Peyer's patch (tissue), 4 donors: ENCODE results near the gene ITGA11. TPM values are rescaled to one million over a fixed set of nuclear protein-coding genes. Genes with fewer than 3 reads are reported as not detected.
"Not testable (repeated sequence)": the region's sequence is repeated elsewhere in the genome, so short reads cannot be mapped to it uniquely, and the experiment has no call there.

Experiments
- DNase-seq, 3 donors: peaks; one replicate each; pipeline ENCODE4 v3.0.0-alpha.2; 2017 to 2019
- H3K27ac ChIP-seq, 4 donors: fragments of 200-600 bp; sonication (generic); one replicate each; pipeline ENCODE4 v1.5.1; 2016 to 2019
- H3K27me3 ChIP-seq, 2 donors: fragments of 200-600 bp; sonication (generic); one replicate each; pipeline ENCODE4 v1.5.1; 2019
- H3K36me3 ChIP-seq, 3 donors: fragments of 200-600 bp; sonication (generic); one replicate each; pipeline ENCODE4 v1.5.1; 2016 to 2019
- H3K4me1 ChIP-seq, 4 donors: fragments of 200-600 bp; sonication (generic); one replicate each; pipeline ENCODE4 v1.5.1; 2016 to 2019
- H3K4me3 ChIP-seq, 4 donors: fragments of 200-600 bp; sonication (generic); 1 replicate in 3 of 4; 2 replicates in 1 of 4; pipeline ENCODE4 v1.5.1; 2016 to 2019; ENCODE audit warnings: mild to moderate bottlenecking in 1 of 4
- H3K9me3 ChIP-seq, 4 donors: fragments of 200-600 bp; sonication (generic); one replicate each; pipeline ENCODE4 v1.5.1; 2016 to 2019; ENCODE audit warnings: mild to moderate bottlenecking in 1 of 4
- POLR2A ChIP-seq, 2 donors: fragments of 450-650 bp; IDR thresholded peaks; one replicate each; pipeline ENCODE4 v1.5.1; 2017; ENCODE audit warnings: antibody characterized with exemption in 2 of 2, mild to moderate bottlenecking in 2 of 2, moderate library complexity in 2 of 2
- total RNA-seq, 4 donors: library from RNA; depleted of rRNA; stranded (reverse); fragments of >200 nt; gene quantifications; one replicate each; pipeline ENCODE4 v1.1.0, GENCODE V29; 2016
- TF ChIP-seq, protein P1 (sequence below), 6 experiments: fragments of 450-650 bp in 4 of 6; fragments of 200-600 bp in 2 of 6; sonication (generic) in 1 of 6; IDR thresholded peaks; one replicate each; pipeline ENCODE4 v1.5.1; 2017 to 2019; ENCODE audit warnings: antibody characterized with exemption in 6 of 6, mild to moderate bottlenecking in 3 of 6, moderate library complexity in 1 of 6

Gene ITGA11
- total RNA-seq, 4 donors from 2014 or later: 0.88 to 24.8 (median 2.6) TPM

DNA sequence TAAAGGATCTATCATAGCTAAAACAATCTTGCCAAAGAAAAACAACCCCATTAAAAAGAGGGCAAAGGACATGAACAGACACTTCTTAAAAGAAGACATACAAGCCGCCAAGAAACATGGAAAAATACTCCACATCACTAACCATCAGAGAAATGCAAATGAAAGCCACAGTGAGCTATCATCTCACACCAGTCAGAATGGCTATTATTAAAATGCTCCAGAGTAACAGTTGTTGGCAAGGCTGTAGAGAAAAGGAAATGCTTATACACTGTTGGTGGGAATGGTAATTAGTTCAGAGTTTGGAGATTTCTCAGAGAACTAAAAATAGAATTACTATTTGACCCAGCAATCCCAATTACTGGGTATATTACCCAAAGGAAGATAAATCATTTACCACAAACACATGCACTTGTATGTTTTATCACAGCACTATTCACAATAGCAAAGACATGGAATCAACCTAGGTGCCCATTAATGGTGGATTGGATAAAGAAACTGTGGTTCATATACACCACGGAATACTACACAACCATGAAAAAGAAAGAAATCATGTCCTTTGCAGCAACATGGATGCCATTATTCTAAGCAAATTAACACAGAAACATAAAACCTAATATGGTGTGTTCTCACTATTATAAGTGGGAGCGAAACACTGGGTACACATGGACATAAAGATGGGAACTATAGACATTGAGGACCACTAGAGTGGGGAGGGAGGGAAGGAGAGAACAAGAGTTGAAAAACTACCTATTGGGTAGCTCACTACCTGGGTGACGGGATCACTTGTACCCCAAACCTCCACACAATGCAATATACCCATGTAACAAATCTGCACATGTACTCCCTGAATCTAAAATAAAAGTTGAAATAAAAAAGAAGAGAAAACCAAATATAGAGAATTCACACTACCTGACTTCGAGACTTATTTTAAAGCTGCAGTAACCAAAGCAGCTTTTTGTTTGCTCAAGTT is 32.6 kb downstream of the ITGA11 start:
- no peak overlapping the region for H3K27ac ChIP-seq

DNA sequence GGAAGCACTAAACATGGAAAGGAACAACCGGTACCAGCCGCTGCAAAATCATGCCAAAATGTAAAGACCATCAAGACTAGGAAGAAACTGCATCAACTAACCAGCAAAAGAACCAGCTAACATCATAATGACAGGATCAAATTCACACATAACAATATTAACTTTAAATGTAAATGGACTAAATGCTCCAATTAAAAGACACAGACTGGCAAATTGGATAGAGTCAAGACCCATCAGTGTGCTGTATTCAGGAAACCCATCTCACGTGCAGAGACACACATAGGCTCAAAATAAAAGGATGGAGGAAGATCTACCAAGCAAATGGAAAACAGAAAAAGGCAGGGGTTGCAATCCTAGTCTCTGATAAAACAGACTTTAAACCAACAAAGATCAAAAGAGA is 34.0 kb downstream of the ITGA11 start:
- not testable (repeated sequence) for H3K4me3 ChIP-seq, H3K27me3 ChIP-seq, H3K36me3 ChIP-seq, H3K4me1 ChIP-seq, DNase-seq, H3K9me3 ChIP-seq, H3K27ac ChIP-seq

More for the DNA sequence above, 32.6 kb downstream of the ITGA11 start:
- H3K4me1 ChIP-seq: no peaks in the 10 kb centered on the region
- H3K9me3 ChIP-seq: no peaks in the 10 kb centered on the region
- TF ChIP-seq POLR2A (IDR thresholded peaks at IDR 0.05): no peak
- TF ChIP-seq, protein P1, sequence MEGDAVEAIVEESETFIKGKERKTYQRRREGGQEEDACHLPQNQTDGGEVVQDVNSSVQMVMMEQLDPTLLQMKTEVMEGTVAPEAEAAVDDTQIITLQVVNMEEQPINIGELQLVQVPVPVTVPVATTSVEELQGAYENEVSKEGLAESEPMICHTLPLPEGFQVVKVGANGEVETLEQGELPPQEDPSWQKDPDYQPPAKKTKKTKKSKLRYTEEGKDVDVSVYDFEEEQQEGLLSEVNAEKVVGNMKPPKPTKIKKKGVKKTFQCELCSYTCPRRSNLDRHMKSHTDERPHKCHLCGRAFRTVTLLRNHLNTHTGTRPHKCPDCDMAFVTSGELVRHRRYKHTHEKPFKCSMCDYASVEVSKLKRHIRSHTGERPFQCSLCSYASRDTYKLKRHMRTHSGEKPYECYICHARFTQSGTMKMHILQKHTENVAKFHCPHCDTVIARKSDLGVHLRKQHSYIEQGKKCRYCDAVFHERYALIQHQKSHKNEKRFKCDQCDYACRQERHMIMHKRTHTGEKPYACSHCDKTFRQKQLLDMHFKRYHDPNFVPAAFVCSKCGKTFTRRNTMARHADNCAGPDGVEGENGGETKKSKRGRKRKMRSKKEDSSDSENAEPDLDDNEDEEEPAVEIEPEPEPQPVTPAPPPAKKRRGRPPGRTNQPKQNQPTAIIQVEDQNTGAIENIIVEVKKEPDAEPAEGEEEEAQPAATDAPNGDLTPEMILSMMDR (IDR thresholded peaks at IDR 0.05): no peak
- H3K36me3 ChIP-seq: no peaks in the 10 kb centered on the region
- H3K27me3 ChIP-seq: no peaks in the 10 kb centered on the region
- no peak overlapping the region for H3K4me3 ChIP-seq
- no peak for DNase-seq

DNA sequence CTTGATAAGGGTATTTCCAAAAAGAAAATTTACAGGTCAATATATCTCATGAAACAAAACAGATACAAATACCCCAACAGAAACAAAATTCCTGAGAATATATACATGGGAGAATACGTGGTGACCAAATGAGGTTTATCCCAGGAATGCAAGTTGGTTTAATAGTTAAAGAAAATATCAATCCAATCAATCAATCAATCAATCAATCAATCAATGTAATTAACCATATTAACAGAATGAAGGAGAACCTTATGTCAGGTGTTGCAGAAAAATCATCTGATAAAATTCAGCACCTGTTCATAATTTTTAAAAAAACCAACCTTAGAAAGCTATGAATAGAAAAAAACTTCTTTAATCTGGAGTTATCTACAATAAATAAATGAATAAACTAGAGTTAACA is 35.9 kb downstream of the ITGA11 start:
- Histone ChIP-seq H3K4me1 (no peaks in the 10 kb centered on the region), H3K36me3 (no peaks in the 10 kb centered on the region), H3K4me3 (no peak overlapping the region), H3K27me3 (no peaks in the 10 kb centered on the region), H3K9me3 (no peaks in the 10 kb centered on the region), H3K27ac (no peak overlapping the region)
- TF ChIP-seq POLR2A (IDR thresholded peaks at IDR 0.05): no peak
- TF ChIP-seq, protein P1 (IDR thresholded peaks at IDR 0.05): no peak
- no peak for DNase-seq

DNA sequence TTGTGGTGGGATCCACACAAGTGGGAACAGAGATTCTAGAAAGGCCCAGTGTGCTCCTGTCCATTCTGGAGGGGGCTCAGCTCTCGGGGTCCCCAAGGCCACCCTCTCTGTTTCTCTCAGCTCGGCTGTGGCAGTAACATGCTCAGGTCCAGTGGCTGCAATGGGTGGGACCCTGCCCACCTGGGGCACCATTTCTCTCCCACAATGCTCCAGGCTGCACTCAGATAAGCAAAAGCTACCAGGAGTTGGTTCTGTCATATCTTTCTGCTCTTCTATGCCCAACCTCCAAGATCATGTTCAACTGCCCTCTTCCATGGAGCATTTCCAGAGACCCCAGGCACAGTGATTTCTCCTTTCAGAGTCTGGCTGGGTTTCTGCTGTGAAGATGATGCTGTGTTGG is 40.8 kb downstream of the ITGA11 start:
- H3K9me3 ChIP-seq: no peaks in the 10 kb centered on the region
- peak in 1 of 3 donors; percentile 7 for DNase-seq
- H3K36me3 ChIP-seq: no peaks in the 10 kb centered on the region
- H3K4me3 ChIP-seq: no peak overlapping the region
- no peaks in the 10 kb centered on the region for H3K27me3 ChIP-seq
- H3K4me1 ChIP-seq: no peaks in the 10 kb centered on the region
- H3K27ac ChIP-seq: no peak overlapping the region
- TF ChIP-seq POLR2A (IDR thresholded peaks at IDR 0.05): no peak
- TF ChIP-seq, protein P1 (IDR thresholded peaks at IDR 0.05): no peak

DNA sequence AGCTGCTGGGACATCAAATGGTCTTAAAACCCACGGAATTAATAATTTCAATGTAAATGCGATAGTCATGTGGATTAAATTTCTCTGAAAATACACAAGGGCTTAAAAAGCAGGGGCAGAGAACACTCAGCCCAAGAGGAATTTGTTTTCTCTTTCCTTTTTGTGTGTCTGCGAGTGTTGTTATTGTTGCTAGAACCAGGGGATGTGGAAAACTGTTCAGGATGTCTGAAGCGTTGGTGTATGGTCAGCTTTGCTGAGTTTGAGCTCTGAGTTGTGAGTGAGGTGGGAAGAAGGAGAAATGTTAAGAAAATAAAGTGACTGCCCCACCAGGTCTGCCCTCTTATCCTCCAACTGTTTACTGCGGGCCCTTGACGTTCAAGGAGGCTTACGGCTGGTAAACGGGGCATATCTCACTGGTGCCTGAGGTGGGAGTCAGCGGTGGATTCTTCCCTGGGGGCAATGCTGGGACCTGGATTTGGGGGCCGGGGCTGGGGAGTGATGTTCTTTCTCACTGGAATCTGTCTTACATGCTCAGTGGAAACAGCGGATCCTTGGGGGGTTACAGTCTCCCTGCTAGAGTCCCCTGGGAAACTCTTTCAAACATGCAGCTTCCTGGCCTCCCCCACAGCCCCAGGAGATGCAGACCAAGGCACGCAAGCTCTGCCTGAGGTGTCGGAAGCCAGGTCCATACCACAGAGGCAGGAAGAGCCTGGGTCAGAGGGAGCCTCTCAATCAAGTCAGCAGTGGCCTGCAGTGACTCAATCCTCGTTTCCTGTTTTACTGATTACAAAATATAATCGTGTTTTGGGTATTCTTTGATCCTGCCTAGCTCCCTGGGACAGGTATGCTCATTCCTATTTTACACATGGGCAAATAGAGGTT is 41.8 kb downstream of the ITGA11 start:
- Histone ChIP-seq H3K36me3 (no peaks in the 10 kb centered on the region), H3K27me3 (no peaks in the 10 kb centered on the region), H3K4me1 (no peaks in the 10 kb centered on the region), H3K4me3 (no peak overlapping the region), H3K27ac (no peak overlapping the region), H3K9me3 (no peaks in the 10 kb centered on the region)
- DNase-seq: peak in 1 of 3 donors; percentile 21
- TF ChIP-seq POLR2A (IDR thresholded peaks at IDR 0.05): no peak

DNA sequence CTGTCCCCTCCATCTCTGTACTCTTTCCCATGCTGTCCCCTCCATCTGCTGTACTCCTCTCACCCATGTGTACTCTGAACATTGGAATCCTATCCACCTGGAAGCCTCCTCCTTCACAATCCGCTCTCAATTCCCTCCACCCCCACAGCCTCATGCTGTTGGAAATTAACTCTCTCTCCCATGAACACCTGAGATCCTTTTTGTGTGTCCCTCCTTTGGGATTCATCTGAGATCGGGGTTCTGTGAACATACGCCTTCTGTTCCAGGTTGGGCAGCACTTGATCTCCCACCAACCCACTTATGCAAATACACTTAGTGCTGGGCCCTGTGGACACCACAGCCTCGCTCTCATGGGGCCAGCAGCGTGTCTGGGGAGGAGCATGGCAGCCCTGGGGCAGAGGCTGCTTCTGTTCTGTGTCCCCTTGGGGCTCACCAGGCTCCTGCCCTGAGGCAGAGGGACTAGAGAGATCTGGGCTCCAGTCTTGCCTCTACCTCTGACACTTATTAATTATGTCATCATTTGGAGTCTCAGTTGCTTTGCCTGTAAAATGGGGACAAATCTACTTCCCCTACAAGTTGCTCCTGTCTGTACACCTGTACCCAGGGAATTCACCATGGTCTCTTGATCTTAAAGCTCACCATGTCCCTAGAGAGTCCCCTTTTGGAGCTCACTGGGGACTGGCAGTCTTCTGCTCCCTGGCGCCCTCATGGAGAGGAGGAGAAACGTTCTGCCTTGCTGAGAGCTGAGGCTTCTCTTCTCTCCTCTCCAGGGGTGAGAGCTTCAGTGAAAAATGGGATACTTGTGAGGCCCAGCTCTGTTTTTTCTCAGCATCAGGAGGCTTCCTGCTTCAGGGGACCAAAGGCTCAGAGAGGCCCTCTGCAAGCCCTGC is 42.7 kb downstream of the ITGA11 start:
- Histone ChIP-seq H3K9me3 (no peaks in the 10 kb centered on the region), H3K4me3 (no peak overlapping the region), H3K4me1 (no peaks in the 10 kb centered on the region), H3K27ac (no peak overlapping the region), H3K27me3 (no peaks in the 10 kb centered on the region), H3K36me3 (no peaks in the 10 kb centered on the region)
- peak in 1 of 3 donors; percentile 5 for DNase-seq
- TF ChIP-seq POLR2A (IDR thresholded peaks at IDR 0.05): no peak
- TF ChIP-seq, protein P1 (IDR thresholded peaks at IDR 0.05): no peak
